H9 (cell line): Measurements from ENCODE around the gene CHRND. TPM values are rescaled to one million over a fixed set of nuclear protein-coding genes. Genes with fewer than 3 reads are reported as not detected.

Source experiments
- DNase-seq: peaks from one replicate; pipeline ENCODE4 v3.0.0-alpha.2; 2017
- H2AFZ ChIP-seq: one replicate; pipeline ENCODE4 v1.6.1; 2013; ENCODE audit warnings: mild to moderate bottlenecking, low read length, control low read depth, moderate library complexity
- H2AK5ac ChIP-seq: 2 replicates; pipeline ENCODE4 v1.6.1; 2013; ENCODE audit warnings: low read length, control low read depth, mixed read lengths; ENCODE audit not compliant: insufficient read length
- H2BK120ac ChIP-seq: one replicate; pipeline ENCODE4 v1.6.1; 2013; ENCODE audit warnings: low read depth, mild to moderate bottlenecking, low read length, control low read depth, inconsistent platforms; ENCODE audit not compliant: poor library complexity, severe bottlenecking
- H2BK12ac ChIP-seq: 2 replicates; pipeline ENCODE4 v1.6.1; 2013; ENCODE audit warnings: low read length, control low read depth, mixed read lengths, low read depth; ENCODE audit not compliant: insufficient read length
- H2BK15ac ChIP-seq: 2 replicates; pipeline ENCODE4 v1.6.1; 2013; ENCODE audit warnings: low read depth, low read length, control low read depth
- H2BK20ac ChIP-seq: one replicate; pipeline ENCODE4 v1.6.1; 2013; ENCODE audit warnings: low read depth, mild to moderate bottlenecking, low read length, control low read depth, inconsistent platforms; ENCODE audit not compliant: poor library complexity, severe bottlenecking
- H2BK5ac ChIP-seq: 2 replicates; pipeline ENCODE4 v1.6.1; 2013; ENCODE audit warnings: low read length, control low read depth, mixed read lengths; ENCODE audit not compliant: insufficient read length
- H3K14ac ChIP-seq: 2 replicates; pipeline ENCODE4 v1.6.1; 2013; ENCODE audit warnings: low read length, control low read depth; ENCODE audit not compliant: insufficient read depth
- H3K18ac ChIP-seq: 2 replicates; pipeline ENCODE4 v1.6.1; 2013; ENCODE audit warnings: low read depth, mild to moderate bottlenecking, mixed read lengths, low read length, control low read depth; ENCODE audit not compliant: insufficient read length
- H3K23ac ChIP-seq: 2 replicates; pipeline ENCODE4 v1.6.1; 2013; ENCODE audit warnings: low read length, control low read depth, mixed read lengths, low read depth; ENCODE audit not compliant: insufficient read length
- H3K23me2 ChIP-seq: 2 replicates; pipeline ENCODE4 v1.6.1; 2013; ENCODE audit warnings: low read depth, mild to moderate bottlenecking, mixed read lengths, low read length, control low read depth; ENCODE audit not compliant: insufficient read length, poor library complexity, severe bottlenecking
- H3K27ac ChIP-seq: 2 replicates; pipeline ENCODE4 v1.5.1; 2013; ENCODE audit warnings: low read length, control low read depth, mixed read lengths, low read depth; ENCODE audit not compliant: insufficient read length
- H3K27me3 ChIP-seq: 2 replicates; pipeline ENCODE4 v1.6.1; 2013; ENCODE audit warnings: low read length, control low read depth, inconsistent platforms; ENCODE audit not compliant: insufficient read depth
- H3K4ac ChIP-seq: 2 replicates; pipeline ENCODE4 v1.6.1; 2013; ENCODE audit warnings: low read depth, mild to moderate bottlenecking, control low read depth, inconsistent platforms, low read length, moderate library complexity
- H3K4me1 ChIP-seq: 2 replicates; pipeline ENCODE4 v1.6.1; 2013; ENCODE audit warnings: low read length, control low read depth, inconsistent platforms; ENCODE audit not compliant: insufficient read depth
- H3K4me2 ChIP-seq: 2 replicates; pipeline ENCODE4 v1.6.1; 2013; ENCODE audit warnings: low read length, control low read depth, mixed read lengths; ENCODE audit not compliant: insufficient read length, insufficient read depth
- H3K56ac ChIP-seq: 2 replicates; pipeline ENCODE4 v1.6.1; 2013; ENCODE audit warnings: low read depth, mild to moderate bottlenecking, mixed read lengths, low read length, control low read depth; ENCODE audit not compliant: insufficient read length
- H3K79me1 ChIP-seq: 2 replicates; pipeline ENCODE4 v1.6.1; 2013; ENCODE audit warnings: low read depth, mild to moderate bottlenecking, moderate library complexity, low read length, control low read depth, inconsistent platforms; ENCODE audit not compliant: insufficient read depth, poor library complexity, severe bottlenecking
- H3K79me2 ChIP-seq: 2 replicates; pipeline ENCODE4 v1.6.1; 2013; ENCODE audit warnings: low read length, control low read depth, inconsistent platforms; ENCODE audit not compliant: insufficient read depth
- H3K9ac ChIP-seq: 2 replicates; pipeline ENCODE4 v1.6.1; 2013; ENCODE audit warnings: low read length, control low read depth, mixed read lengths; ENCODE audit not compliant: insufficient read length; ENCODE audit errors: extremely low read depth
- H3K9me3 ChIP-seq: one replicate; pipeline ENCODE4 v1.6.1; 2013; ENCODE audit warnings: low read depth, low read length, inconsistent platforms; ENCODE audit not compliant: control insufficient read depth
- H3T11ph ChIP-seq: one replicate; pipeline ENCODE4 v1.6.1; 2013; ENCODE audit warnings: mild to moderate bottlenecking, low read length, control low read depth, inconsistent platforms
- H4K20me1 ChIP-seq: one replicate; pipeline ENCODE4 v1.6.1; 2013; ENCODE audit not compliant: control insufficient read depth, insufficient read length, insufficient read depth
- H4K5ac ChIP-seq: 2 replicates; pipeline ENCODE4 v1.6.1; 2013; ENCODE audit warnings: low read depth, mild to moderate bottlenecking, mixed read lengths, low read length, control low read depth; ENCODE audit not compliant: insufficient read length
- H4K8ac ChIP-seq: replicated peaks from 2 replicates; pipeline ENCODE4 v1.6.1; 2013; ENCODE audit warnings: low read length, control low read depth, mixed read lengths, low read depth; ENCODE audit not compliant: insufficient read length
- H4K91ac ChIP-seq: 2 replicates; pipeline ENCODE4 v1.6.1; 2013; ENCODE audit warnings: low read depth, mild to moderate bottlenecking, moderate library complexity, mixed read lengths, low read length, control low read depth; ENCODE audit not compliant: insufficient read length
- H3K27ac Mint-ChIP-seq, 3 experiments: 2 replicates in 2 of 3; 3 replicates in 1 of 3; pipeline ENCODE4 v1.8.0; 2020 to 2021; ENCODE audit warnings: mixed read lengths in 3 of 3, mild to moderate bottlenecking in 1 of 3, moderate library complexity in 1 of 3
- H3K27me3 Mint-ChIP-seq: 2 replicates; pipeline ENCODE4 v1.8.0; 2021; ENCODE audit warnings: low read depth, mild to moderate bottlenecking, moderate library complexity, mixed read lengths
- H3K36me3 Mint-ChIP-seq, 3 experiments: 2 replicates in 2 of 3; 3 replicates in 1 of 3; pipeline ENCODE4 v1.8.0; 2020 to 2021; ENCODE audit warnings: low read depth in 3 of 3, mixed read lengths in 3 of 3; ENCODE audit not compliant: insufficient read depth in 1 of 3
- H3K4me1 Mint-ChIP-seq, 2 experiments: 2 replicates each; pipeline ENCODE4 v1.8.0; 2020; ENCODE audit warnings: mixed read lengths in 2 of 2
- H3K4me3 Mint-ChIP-seq, 2 experiments: 2 replicates in 1 of 2; 3 replicates in 1 of 2; pipeline ENCODE4 v1.8.0; 2020 to 2021; ENCODE audit warnings: mild to moderate bottlenecking in 2 of 2, mixed read lengths in 2 of 2, moderate library complexity in 1 of 2
- H3K9me3 Mint-ChIP-seq, 2 experiments: 2 replicates in 1 of 2; 3 replicates in 1 of 2; pipeline ENCODE4 v1.8.0; 2020; ENCODE audit warnings: mild to moderate bottlenecking in 2 of 2, mixed read lengths in 2 of 2, moderate library complexity in 1 of 2
- WGBS: extraction: QIAGEN DNeasy Blood & Tissue Kit; methylation state at CpG from one replicate; pipeline ENCODE4 v1.1.7; 2013; ENCODE audit warnings: missing lambda C conversion rate, low lambda C conversion rate, mixed read lengths; ENCODE audit not compliant: insufficient read length; ENCODE audit errors: extremely low coverage; 5-methylcytosine and 5-hydroxymethylcytosine counted together
- total RNA-seq: library from RNA; stranded (reverse); gene quantifications from 2 replicates; pipeline ENCODE4 v1.2.1, GENCODE V29; 2021
- TF ChIP-seq, protein P1 (sequence below): fragments of 200-600 bp; sonication (generic); conservative IDR thresholded peaks from 3 replicates; pipeline ENCODE4 v1.8.0; 2021; ENCODE audit warnings: antibody characterized with exemption, mild to moderate bottlenecking

The CHRND gene
- total RNA-seq, 1 experiment from 2014 or later: not detected

DNA sequence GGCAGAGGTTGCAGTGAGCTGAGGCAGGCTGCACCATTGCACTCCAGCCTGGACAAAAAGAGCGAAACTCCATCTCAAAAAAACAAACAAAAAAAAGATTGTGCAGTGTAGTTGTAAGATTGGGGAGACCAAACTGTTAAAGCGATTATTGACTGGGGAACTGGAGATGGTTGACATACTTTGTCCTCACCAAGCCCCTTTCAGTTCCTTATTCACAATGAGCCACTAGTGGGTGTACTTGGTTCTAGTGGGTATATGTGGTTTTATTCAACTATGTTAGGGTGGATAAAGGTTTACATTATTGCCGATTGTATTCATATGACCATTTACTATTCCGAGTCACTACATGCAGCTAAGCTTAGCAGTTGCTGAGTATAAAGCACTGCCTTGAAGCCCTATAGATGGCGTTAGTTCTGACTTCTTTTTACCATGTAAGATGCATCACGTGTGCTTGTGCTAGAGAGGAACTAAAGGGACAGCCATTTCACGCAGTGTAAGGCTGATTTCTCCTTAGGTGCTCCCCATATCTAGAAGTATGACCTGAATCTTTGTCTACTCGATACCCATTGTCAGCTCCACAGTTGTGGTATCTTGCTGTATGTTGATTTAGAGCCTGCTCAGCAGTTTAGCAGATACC lies 36.7 kb downstream of the CHRND start:
- Histone ChIP-seq H3K9ac (no peak overlapping the region), H3K9me3 (no peaks in the 10 kb centered on the region), H4K5ac (no peak overlapping the region), H2BK5ac (no peak overlapping the region), H3K27me3 (no peaks in the 10 kb centered on the region), H2AFZ (no peak overlapping the region), H3K56ac (no peak overlapping the region), H3K4ac (no peak overlapping the region), H3K4me2 (no peak overlapping the region), H2BK20ac (no peak overlapping the region), H4K8ac (no peak overlapping the region), H2BK15ac (no peak overlapping the region), H2BK120ac (no peak overlapping the region), H3K4me1 (no peaks in the 10 kb centered on the region), H3K23me2 (no peaks in the 10 kb centered on the region), H3K79me2 (no peaks in the 10 kb centered on the region), H2BK12ac (no peak overlapping the region), H4K91ac (no peak overlapping the region), H3K18ac (no peak overlapping the region), H4K20me1 (no peaks in the 10 kb centered on the region), H3T11ph (no peak overlapping the region), H3K79me1 (no peaks in the 10 kb centered on the region), H3K27ac (no peak overlapping the region), H2AK5ac (no peak overlapping the region), H3K14ac (no peak overlapping the region), H3K23ac (no peak overlapping the region)
- no peaks in the 10 kb centered on the region for H3K9me3 Mint-ChIP-seq
- peaks cover 40 to 72% (median 72%) of the 10 kb centered on the region in 3 experiments; a peak in 6 of 7 replicates for H3K36me3 Mint-ChIP-seq
- no peaks in the 10 kb centered on the region for H3K27me3 Mint-ChIP-seq
- DNase-seq: no peak
- H3K4me3 Mint-ChIP-seq: no peak overlapping the region
- no peaks in the 10 kb centered on the region for H3K4me1 Mint-ChIP-seq
- WGBS: no CpG with 5 or more reads among the region's 8 CpGs
- TF ChIP-seq, protein P1, sequence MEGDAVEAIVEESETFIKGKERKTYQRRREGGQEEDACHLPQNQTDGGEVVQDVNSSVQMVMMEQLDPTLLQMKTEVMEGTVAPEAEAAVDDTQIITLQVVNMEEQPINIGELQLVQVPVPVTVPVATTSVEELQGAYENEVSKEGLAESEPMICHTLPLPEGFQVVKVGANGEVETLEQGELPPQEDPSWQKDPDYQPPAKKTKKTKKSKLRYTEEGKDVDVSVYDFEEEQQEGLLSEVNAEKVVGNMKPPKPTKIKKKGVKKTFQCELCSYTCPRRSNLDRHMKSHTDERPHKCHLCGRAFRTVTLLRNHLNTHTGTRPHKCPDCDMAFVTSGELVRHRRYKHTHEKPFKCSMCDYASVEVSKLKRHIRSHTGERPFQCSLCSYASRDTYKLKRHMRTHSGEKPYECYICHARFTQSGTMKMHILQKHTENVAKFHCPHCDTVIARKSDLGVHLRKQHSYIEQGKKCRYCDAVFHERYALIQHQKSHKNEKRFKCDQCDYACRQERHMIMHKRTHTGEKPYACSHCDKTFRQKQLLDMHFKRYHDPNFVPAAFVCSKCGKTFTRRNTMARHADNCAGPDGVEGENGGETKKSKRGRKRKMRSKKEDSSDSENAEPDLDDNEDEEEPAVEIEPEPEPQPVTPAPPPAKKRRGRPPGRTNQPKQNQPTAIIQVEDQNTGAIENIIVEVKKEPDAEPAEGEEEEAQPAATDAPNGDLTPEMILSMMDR: no peak; the same call in 2 of the 3 replicates
- peak overlapping the region in 1 of 3 experiments; percentile 31; a peak in 2 of 7 replicates for H3K27ac Mint-ChIP-seq
